Panc1 (cell line): ENCODE measurements around the gene TBC1D22A. TPM values are rescaled to one million over a fixed set of nuclear protein-coding genes. Genes with fewer than 3 reads are reported as not detected.

Experiments used
- ATAC-seq: fragments of 200-7000 bp; cut with Tn5 transposase; 2 replicates; pipeline ENCODE4 v1.9.1; 2020; ENCODE audit warnings: mild to moderate bottlenecking, moderate library complexity
- BruUV-seq: library from RNA; stranded (reverse); fragments of 400-500 nt; replicated peaks from 2 replicates; lab custom pipeline; 2021; lab: Mats Ljungman, UMichigan
- CTCF ChIA-PET: fragments of 300-600 bp; sonication (Branson Sonifier 250); formaldehyde crosslinking; loops from one replicate; lab custom pipeline; 2022; ENCODE audit warnings: antibody characterized with exemption; lab: Charles Lee
- POLR2A ChIA-PET: fragments of 300-600 bp; sonication (Branson Sonifier 250); formaldehyde crosslinking; loops from one replicate; lab custom pipeline; 2022; ENCODE audit warnings: antibody characterized with exemption; lab: Charles Lee
- DNase-seq: peaks from one replicate; pipeline ENCODE4 v3.0.0-alpha.2; 2010; ENCODE audit warnings: low read depth, low spot score
- H3K27ac ChIP-seq: 2 replicates; pipeline ENCODE4 v1.5.1; 2011; ENCODE audit warnings: mild to moderate bottlenecking, low read length, inconsistent platforms
- H3K27me3 ChIP-seq: fragments of 200-500 bp; sonication (Bioruptor generic); 2 replicates; pipeline ENCODE4 v1.6.0; 2014; ENCODE audit warnings: low read length, inconsistent platforms; ENCODE audit not compliant: control insufficient read depth, insufficient read depth
- H3K36me3 ChIP-seq: fragments of 200-500 bp; sonication (Bioruptor generic); 2 replicates; pipeline ENCODE4 v1.5.1; 2014; ENCODE audit warnings: inconsistent platforms, mild to moderate bottlenecking, low read length, moderate library complexity; ENCODE audit not compliant: control insufficient read depth, insufficient read depth
- H3K4me1 ChIP-seq: 2 replicates; pipeline ENCODE4 v1.5.1; 2011; ENCODE audit warnings: inconsistent platforms, mild to moderate bottlenecking, low read length, moderate library complexity; ENCODE audit not compliant: control insufficient read depth, insufficient read depth
- H3K4me3 ChIP-seq, 2 experiments: 2 replicates each; pipeline ENCODE4 v1.5.1; 2011 to 2012; ENCODE audit warnings: low read depth in 2 of 2, low read length in 2 of 2, mild to moderate bottlenecking in 2 of 2, inconsistent platforms in 1 of 2, moderate library complexity in 1 of 2
- H3K9me3 ChIP-seq: fragments of 200-500 bp; sonication (Bioruptor generic); 2 replicates; pipeline ENCODE4 v1.5.1; 2014; ENCODE audit warnings: low read depth, mild to moderate bottlenecking, inconsistent platforms, low read length, moderate library complexity; ENCODE audit not compliant: control insufficient read depth, insufficient read depth
- CTCF ChIP-seq: fragments of 450-650 bp; IDR thresholded peaks from 2 replicates; pipeline ENCODE4 v1.5.1; 2017; ENCODE audit warnings: mild to moderate bottlenecking
- POLR2AphosphoS5 ChIP-seq: IDR thresholded peaks from 2 replicates; pipeline ENCODE4 v1.6.1; 2012; ENCODE audit warnings: mild to moderate bottlenecking, low read depth, low read length, moderate library complexity
- REST ChIP-seq, 2 experiments: IDR thresholded peaks; 2 replicates each; pipeline ENCODE4 v1.6.1; 2011 to 2012; ENCODE audit warnings: low read depth in 2 of 2, control low read depth in 1 of 2, low read length in 1 of 2, mild to moderate bottlenecking in 1 of 2, moderate library complexity in 1 of 2; ENCODE audit not compliant: insufficient read depth in 1 of 2
- SIN3A ChIP-seq: IDR thresholded peaks from 2 replicates; pipeline ENCODE4 v1.6.1; 2012; ENCODE audit warnings: low read depth, mild to moderate bottlenecking, low read length, moderate library complexity, borderline replicate concordance; ENCODE audit not compliant: insufficient read depth
- TCF7L2 ChIP-seq: IDR thresholded peaks from 2 replicates; pipeline ENCODE4 v1.6.1; 2011; ENCODE audit warnings: mild to moderate bottlenecking, low read depth, low read length, inconsistent platforms
- in situ Hi-C: cut with HindIII; loops from 2 replicates; pipeline ENCODE4 v1.10.0; 2016; ENCODE audit warnings: low sequenced_read_pairs, low pct_unique_long_range_greater_than_20kb
- intact Hi-C: fragments of 100-400 bp; cut with micrococcal nuclease; formaldehyde crosslinking; loops from one replicate; pipeline ENCODE4 v1.10.0; 2022; ENCODE audit not compliant: unreplicated experiment
- total RNA-seq: library from RNA; stranded (reverse); gene quantifications from one replicate; pipeline ENCODE4 v1.2.1, GENCODE V29; 2021; ENCODE audit not compliant: unreplicated experiment

Gene TBC1D22A
- total RNA-seq, 1 experiment from 2014 or later = 28.7 TPM

- intact Hi-C loops = no loop called here
- Histone ChIP-seq H3K36me3 (no peaks in the 10 kb centered on the region), H3K27me3 (no peaks in the 10 kb centered on the region), H3K9me3 (no peaks in the 10 kb centered on the region), H3K4me3 (no peak overlapping the region), H3K4me1 (peaks cover 3% of the 10 kb centered on the region; the same call in 1 of the 2 replicates), H3K27ac (no peak overlapping the region)
- TF ChIP-seq TCF7L2 (no peak), POLR2AphosphoS5 (no peak)
- in situ Hi-C loops = no loop called here
- CTCF ChIA-PET = no interaction called here
- POLR2A ChIA-PET = no interaction called here
- no peak for ATAC-seq
- no TSS peak for BruUV-seq
- no peak for DNase-seq
These were observed 383.9 kb downstream of the TBC1D22A start for GRCh38 chr22:47146391-47146790.

GRCh38 chr22:47146941-47147340 lies 384.5 kb downstream of the TBC1D22A start:
- TF ChIP-seq SIN3A = no peak
- TF ChIP-seq POLR2AphosphoS5 = no peak
- no peak for TF ChIP-seq REST (IDR thresholded peaks at IDR 0.05; ENCODE audit: insufficient read depth in 1 of 2, low read depth in 2 of 2, low read length in 1 of 2)
- TF ChIP-seq CTCF = no peak
- no peak for TF ChIP-seq TCF7L2
- Histone ChIP-seq H3K9me3 (no peaks in the 10 kb centered on the region), H3K4me3 (no peak overlapping the region), H3K27me3 (no peaks in the 10 kb centered on the region), H3K27ac (no peak overlapping the region), H3K36me3 (no peaks in the 10 kb centered on the region), H3K4me1 (peaks cover 3% of the 10 kb centered on the region; the same call in 1 of the 2 replicates)
- in situ Hi-C loops (no loop called here), intact Hi-C loops (no loop called here)
- ChIA-PET CTCF (no interaction called here), POLR2A (no interaction called here)
- no TSS peak for BruUV-seq
- ATAC-seq = no peak
- DNase-seq = no peak

- in situ Hi-C loops (no loop called here), intact Hi-C loops (no loop called here)
- ChIA-PET POLR2A (no interaction called here), CTCF (no interaction called here)
- peaks cover 3% of the 10 kb centered on the region; the same call in 1 of the 2 replicates for H3K4me1 ChIP-seq
- ATAC-seq (no peak), DNase-seq (no peak)
- H3K4me3 ChIP-seq = no peak overlapping the region
- no peaks in the 10 kb centered on the region for H3K9me3 ChIP-seq
- no peak overlapping the region for H3K27ac ChIP-seq
- H3K36me3 ChIP-seq = no peaks in the 10 kb centered on the region
- no peak for TF ChIP-seq POLR2AphosphoS5
- no peak for TF ChIP-seq TCF7L2
- TF ChIP-seq SIN3A = no peak
- TF ChIP-seq CTCF = no peak
- TF ChIP-seq REST (IDR thresholded peaks at IDR 0.05; ENCODE audit: insufficient read depth in 1 of 2, low read depth in 2 of 2, low read length in 1 of 2) = no peak
- no peaks in the 10 kb centered on the region for H3K27me3 ChIP-seq
- BruUV-seq = no TSS peak
These were observed 385.1 kb downstream of the TBC1D22A start for GRCh38 chr22:47147572-47147971.
